ENCODE data around the gene FASTK.

DNA sequence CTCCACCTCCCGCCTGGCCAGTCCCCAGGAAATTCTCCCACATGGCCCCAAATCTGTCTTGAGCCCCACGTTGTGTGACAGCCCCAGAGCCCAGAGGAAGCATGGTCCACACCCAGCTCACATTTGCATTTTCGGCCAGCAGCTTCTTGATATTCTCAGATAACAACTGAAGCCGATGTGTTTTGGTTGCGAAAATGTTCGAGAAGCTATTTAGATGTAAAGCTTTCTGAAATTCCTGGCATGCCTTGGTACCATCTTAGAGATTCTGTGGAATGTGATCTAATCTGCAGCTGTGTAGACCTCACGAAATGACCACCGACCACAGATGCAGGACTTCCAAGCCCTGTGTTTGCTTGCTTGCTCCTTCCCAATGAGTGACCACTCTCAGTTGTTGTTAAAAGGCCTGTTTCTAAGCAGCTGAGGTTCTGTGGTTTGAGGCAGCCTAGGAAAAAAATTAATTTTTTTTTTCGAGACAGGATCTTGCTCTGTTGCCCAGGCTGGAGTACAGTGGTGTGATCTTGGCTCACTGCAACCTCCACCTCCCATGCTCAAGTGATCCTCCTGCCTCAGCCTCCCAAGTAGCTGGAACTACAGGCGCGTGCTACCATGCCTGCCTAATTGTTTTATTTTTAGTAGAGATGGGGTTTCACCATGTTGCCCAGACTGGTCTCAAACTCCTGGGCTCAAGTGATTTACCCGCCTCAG is 12.4 kb downstream of the FASTK start:
- no peak for TF ChIP-seq CTCF (conservative IDR thresholded peaks at IDR 0.05)
- TF ChIP-seq ZFX (IDR thresholded peaks at IDR 0.05) = no peak
